HG03066 (cell line): Measurements from ENCODE around the gene ADRA2B.
"Not testable (repeated sequence)": the region's sequence is repeated elsewhere in the genome, so short reads cannot be mapped to it uniquely, and the experiment has no call there.

Source experiments
- ATAC-seq: cut with Tn5 transposase; IDR thresholded peaks from one replicate; pipeline ENCODE4 v1.9.1; 2021; ENCODE audit warnings: low read depth; ENCODE audit not compliant: unreplicated experiment

The ADRA2B gene

GRCh38 chr2:96091141-96091710 is 25.1 kb downstream of the ADRA2B start:
- no peak for ATAC-seq

GRCh38 chr2:96090196-96090926 is 26.0 kb downstream of the ADRA2B start:
- ATAC-seq = no peak

GRCh38 chr2:96089356-96090195 is 26.8 kb downstream of the ADRA2B start:
- no peak for ATAC-seq

- no peak for ATAC-seq
Observed at GRCh38 chr2:96088340-96089335, 27.7 kb downstream of the ADRA2B start.

- no peak for ATAC-seq
Observed at GRCh38 chr2:96087130-96087529, 29.2 kb downstream of the ADRA2B start.

- no peak for ATAC-seq
Observed at GRCh38 chr2:96085541-96086355, 30.6 kb downstream of the ADRA2B start.

- ATAC-seq = not testable (repeated sequence)
Observed at GRCh38 chr2:96084858-96085518, 31.4 kb downstream of the ADRA2B start.

- ATAC-seq = no peak
Observed at GRCh38 chr2:96083989-96084857, 32.1 kb downstream of the ADRA2B start.

GRCh38 chr2:96083064-96083939 is 33.1 kb downstream of the ADRA2B start:
- no peak for ATAC-seq

GRCh38 chr2:96082211-96083063 is 33.9 kb downstream of the ADRA2B start:
- ATAC-seq = no peak

GRCh38 chr2:96081042-96081441 is 35.3 kb downstream of the ADRA2B start:
- ATAC-seq = no peak

- no peak for ATAC-seq
Observed at GRCh38 chr2:96075199-96075771, 41.1 kb downstream of the ADRA2B start.

GRCh38 chr2:96074156-96074555 is 42.2 kb downstream of the ADRA2B start:
- no peak for ATAC-seq

- ATAC-seq = no peak
Observed at GRCh38 chr2:96073170-96073775, 43.1 kb downstream of the ADRA2B start.

GRCh38 chr2:96072746-96073145 is 43.6 kb downstream of the ADRA2B start:
- ATAC-seq = no peak
